HG02981 (cell line): ENCODE data around the gene PPARGC1A.

Experiments used
- ATAC-seq: cut with Tn5 transposase; IDR thresholded peaks from one replicate; pipeline ENCODE4 v1.9.1; 2021; ENCODE audit warnings: mild to moderate bottlenecking, moderate library complexity; ENCODE audit not compliant: unreplicated experiment

Gene PPARGC1A

DNA sequence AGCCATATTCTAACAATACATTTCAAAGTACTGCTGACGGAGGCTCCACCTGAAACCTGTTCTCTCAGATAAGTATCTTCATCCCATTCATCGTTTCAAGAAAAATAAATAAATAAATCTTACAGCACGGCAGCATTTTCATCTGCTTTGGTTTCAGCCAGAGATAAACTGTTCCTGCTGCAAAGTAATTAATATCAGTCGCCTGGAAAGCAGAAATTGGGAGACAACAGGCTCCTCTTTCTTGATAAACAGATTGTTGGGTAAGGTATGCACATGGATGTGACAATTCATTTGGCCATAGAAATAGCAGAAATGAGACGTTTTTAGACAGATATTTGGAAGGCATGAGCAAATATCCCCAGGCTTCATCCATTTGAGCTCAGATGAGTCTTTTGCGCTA lies 110.4 kb downstream of the PPARGC1A start:
- ATAC-seq, result no peak

GRCh38 chr4:23775694-23776093 lies 114.2 kb downstream of the PPARGC1A start:
- ATAC-seq, result no peak

GRCh38 chr4:23774909-23775308 lies 114.9 kb downstream of the PPARGC1A start:
- no peak for ATAC-seq

DNA sequence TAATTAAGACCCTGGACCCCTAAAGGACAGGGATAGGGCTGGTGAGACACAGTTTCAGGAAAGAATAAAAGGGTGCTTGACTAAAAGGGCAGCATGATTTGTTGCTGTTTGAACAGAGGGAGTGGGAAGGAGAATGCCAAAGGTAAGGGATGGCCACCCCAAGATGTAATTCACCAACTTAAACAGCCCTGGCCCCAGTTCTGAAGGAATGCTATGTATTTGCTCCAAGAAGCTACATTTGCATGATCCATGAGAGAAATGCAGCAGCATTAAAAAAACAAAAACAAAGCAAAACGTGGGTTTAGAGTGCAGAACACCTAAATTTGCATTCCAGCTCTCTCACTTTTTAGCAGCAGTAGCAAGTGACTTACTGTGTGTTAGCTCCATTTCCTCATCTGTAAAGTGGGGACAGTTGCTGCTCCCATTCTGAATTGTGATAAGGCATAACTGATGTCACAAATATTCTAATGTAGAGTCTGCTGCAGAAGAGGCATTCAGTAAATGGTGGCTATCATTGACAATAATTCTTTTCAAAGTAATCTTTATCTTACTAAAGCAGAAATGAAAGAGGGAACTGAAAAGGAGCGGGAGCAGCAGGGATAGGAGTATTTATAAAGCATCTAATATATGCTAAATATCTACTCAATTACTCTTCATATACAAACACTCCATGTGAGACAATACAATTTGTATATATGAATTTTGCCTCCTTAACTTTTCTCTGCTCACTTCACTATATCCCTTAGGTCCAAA lies 115.8 kb downstream of the PPARGC1A start:
- no peak for ATAC-seq

DNA sequence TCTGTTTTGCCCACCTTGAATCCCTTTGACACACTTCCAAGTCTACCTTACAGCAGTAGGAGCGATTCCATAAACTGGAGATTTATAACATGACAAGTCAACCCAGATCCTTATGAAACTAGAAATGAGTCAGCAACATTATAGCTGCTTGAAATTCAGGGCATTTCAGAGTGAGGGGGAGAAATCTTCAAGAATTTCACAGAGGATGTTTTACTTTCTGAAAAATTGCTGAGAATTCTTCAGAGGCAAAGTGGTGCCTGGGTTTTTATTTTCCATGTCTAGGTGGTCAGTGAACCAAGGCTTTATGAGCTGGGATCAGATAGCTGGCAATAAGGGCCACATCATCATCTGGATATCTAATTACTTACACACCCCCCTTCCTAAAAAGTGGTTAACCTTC lies 119.8 kb downstream of the PPARGC1A start:
- ATAC-seq, result no peak

- no peak for ATAC-seq
Observed at GRCh38 chr4:23769406-23769805, 120.4 kb downstream of the PPARGC1A start.

- ATAC-seq, result no peak
Observed at GRCh38 chr4:23768541-23768940, 121.3 kb downstream of the PPARGC1A start.

DNA sequence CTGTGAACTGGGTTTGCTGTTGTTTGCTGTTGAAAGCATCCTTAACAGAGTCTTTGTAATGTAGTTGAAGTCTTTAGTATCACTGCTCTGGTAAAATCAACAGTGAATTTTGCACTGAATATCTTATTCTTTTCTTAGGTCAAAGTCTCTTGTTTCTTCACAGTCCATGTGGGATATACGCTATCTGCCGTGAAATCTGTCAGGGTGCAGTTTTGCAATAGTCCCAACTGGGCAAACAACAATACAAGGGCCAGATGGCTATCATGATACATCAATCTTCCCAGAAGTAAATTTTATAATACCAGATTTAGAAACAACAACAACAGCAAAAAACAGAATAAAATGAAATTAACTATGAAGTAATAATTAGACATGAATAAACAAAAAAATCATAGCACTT lies 123.5 kb downstream of the PPARGC1A start:
- ATAC-seq, result no peak

DNA sequence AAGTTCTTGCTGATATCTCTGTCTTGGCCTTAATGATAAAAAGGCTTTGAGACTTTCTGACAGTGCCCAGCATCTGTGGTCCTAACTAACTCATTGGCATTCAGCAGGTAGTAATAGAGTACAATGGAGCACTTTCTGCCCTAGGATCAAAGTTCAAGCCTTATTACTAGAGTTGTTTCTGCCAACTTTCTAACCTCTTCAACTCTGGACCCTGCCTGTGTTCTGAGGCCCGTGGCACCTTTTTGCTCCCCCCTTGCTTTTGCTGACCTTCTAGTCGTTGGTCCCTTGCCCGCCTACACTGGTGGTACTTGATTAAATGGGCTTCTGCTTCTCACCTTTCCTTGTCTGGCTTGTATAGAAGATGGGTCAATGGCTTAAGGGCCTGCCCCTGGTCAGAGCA lies 126.3 kb downstream of the PPARGC1A start:
- no peak for ATAC-seq

GRCh38 chr4:23762551-23762950 lies 127.3 kb downstream of the PPARGC1A start:
- no peak for ATAC-seq

DNA sequence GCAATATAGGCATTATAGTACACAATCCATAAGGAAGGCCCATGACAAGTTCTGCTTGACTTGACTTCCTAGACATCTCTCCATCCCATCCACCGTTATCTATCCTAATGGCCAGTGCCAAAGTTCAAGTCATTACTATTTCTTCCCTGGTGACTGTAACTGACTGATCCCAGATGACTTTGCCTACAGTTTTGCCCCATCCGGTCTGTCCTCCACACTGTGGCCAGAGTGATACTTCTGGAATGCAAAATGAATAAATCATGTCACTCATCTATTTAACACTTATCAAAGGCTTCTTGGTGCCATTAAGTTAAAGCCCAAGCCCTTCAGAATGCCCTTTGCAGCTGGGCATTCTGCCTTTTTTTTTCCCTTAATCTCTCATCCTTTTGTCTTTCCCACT lies 130.8 kb downstream of the PPARGC1A start:
- ATAC-seq, result no peak

DNA sequence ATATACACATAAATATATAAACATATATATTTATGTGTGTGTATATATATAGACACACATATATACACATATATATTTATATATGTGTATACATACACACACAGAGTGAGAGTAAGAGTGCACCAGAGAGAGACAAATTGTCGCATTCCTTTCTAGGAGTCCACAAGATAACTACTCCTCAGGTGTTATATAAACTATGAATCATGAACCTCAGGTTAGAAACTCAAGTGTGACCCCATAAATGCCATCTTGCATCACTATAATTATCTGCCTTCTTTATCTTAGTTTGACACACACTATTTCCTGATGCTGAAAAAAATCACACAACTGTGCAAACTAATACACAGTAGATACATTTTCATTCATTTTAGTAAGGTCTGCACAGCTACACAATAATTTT lies 135.2 kb downstream of the PPARGC1A start:
- no peak for ATAC-seq

- no peak for ATAC-seq
Observed at GRCh38 chr4:23750125-23750524, 139.7 kb downstream of the PPARGC1A start.

- ATAC-seq, result no peak
Observed at GRCh38 chr4:23747281-23747735, 142.5 kb downstream of the PPARGC1A start.

DNA sequence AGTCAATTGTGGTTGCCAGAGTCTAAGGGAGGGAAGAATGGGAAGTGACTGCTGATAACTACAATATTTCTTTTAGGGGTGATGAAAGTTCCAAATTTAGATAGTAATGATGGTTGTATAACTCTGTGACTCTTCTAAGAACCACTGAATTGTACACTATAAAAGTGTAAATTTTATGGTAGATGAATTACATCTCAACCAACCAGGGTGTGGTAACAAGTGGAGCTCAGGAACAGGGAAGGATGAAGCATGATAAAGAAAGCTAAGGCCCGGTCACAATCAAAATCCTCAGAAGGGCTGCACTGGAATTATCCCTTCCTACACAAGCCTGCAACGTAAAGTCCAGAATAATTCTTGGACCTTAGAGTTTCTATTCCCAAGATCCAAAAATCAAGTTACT lies 143.2 kb downstream of the PPARGC1A start:
- ATAC-seq, result no peak

DNA sequence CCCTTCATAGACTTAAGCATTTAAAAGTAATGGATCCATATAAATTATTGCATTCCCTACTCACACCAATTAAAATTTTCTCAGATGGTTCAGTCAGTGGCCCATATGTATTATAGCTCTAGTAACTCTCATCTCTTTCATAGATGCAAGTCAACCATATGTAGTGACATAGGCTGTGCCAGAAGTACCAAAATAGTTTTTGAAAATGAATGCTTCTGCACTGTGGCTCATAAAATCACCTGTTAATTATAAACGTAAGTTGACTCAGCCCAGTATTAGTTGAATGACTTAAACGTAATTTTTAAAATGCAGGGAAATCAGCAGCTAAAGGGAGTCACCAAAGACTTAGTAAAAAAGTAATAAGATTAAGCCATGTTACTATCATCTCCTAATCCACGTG lies 143.8 kb downstream of the PPARGC1A start:
- no peak for ATAC-seq

DNA sequence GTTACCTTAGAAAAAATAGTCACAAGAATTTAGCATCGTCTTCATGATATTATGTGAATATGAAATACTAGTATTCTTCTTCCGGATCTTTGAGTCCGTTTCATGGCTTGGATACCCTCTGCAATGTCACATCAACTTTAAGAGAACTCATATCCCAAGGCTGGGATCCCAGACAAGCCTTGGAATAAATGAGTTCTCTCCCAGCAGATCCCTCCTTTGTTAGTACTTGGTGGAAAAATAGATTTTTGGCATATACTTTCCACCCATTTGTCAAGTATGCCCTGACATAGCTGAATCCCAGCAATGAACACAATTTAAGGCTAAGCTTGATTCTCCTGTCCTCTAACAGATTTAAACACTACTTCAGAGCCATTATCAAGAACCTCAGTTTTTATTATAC lies 144.5 kb downstream of the PPARGC1A start:
- ATAC-seq, result no peak
